CD4-positive, CD25-positive, alpha-beta regulatory T cell (primary cell): ENCODE measurements around the gene CDK16. TPM values are rescaled to one million over a fixed set of nuclear protein-coding genes. Genes with fewer than 3 reads are reported as not detected.

Experiments used
- ATAC-seq, 2 donors: fragments of 150-1000 bp; cut with Tn5 transposase; one replicate each; pipeline ENCODE4 v1.10.0; 2021; ENCODE audit warnings: low read depth in 2 of 2, moderate number of reproducible peaks in 2 of 2, moderate library complexity in 1 of 2
- DNase-seq, 3 donors: peaks; one replicate each; pipeline versions ENCODE4 v3.0.0 to v3.0.0-alpha.2; 2012 to 2022; ENCODE audit warnings: mixed read lengths in 1 of 3
- H3K27ac ChIP-seq: one replicate; pipeline ENCODE4 v1.7.0; 2013; ENCODE audit warnings: mild to moderate bottlenecking, low read length; ENCODE audit not compliant: insufficient read depth, poor library complexity, severe bottlenecking
- H3K27me3 ChIP-seq: one replicate; pipeline ENCODE4 v1.7.0; 2013; ENCODE audit warnings: low read length; ENCODE audit not compliant: control insufficient read depth, insufficient read depth
- H3K36me3 ChIP-seq: one replicate; pipeline ENCODE4 v1.7.0; 2013; ENCODE audit warnings: mild to moderate bottlenecking, low read length, moderate library complexity; ENCODE audit not compliant: control insufficient read depth, insufficient read depth
- H3K4me1 ChIP-seq: 2 replicates; pipeline ENCODE4 v1.7.0; 2013; ENCODE audit warnings: mild to moderate bottlenecking, low read length; ENCODE audit not compliant: insufficient read depth, control insufficient read depth, poor library complexity, severe bottlenecking
- H3K4me3 ChIP-seq: one replicate; pipeline ENCODE4 v1.7.0; 2013; ENCODE audit warnings: low read depth, mild to moderate bottlenecking, low read length, moderate library complexity
- H3K9me3 ChIP-seq, 2 experiments: 1 replicate in 1 of 2; 2 replicates in 1 of 2; pipeline ENCODE4 v1.7.0; 2013; ENCODE audit warnings: low read length in 2 of 2, mild to moderate bottlenecking in 1 of 2, moderate library complexity in 1 of 2; ENCODE audit not compliant: control insufficient read depth in 2 of 2
- H3K27ac Mint-ChIP-seq, 3 donors: one replicate each; pipeline ENCODE4 v1.8.0; 2020 to 2022; ENCODE audit warnings: mild to moderate bottlenecking in 3 of 3, mixed read lengths in 3 of 3, moderate library complexity in 2 of 3
- H3K27me3 Mint-ChIP-seq: one replicate; pipeline ENCODE4 v1.8.0; 2022; ENCODE audit warnings: mild to moderate bottlenecking, mixed read lengths
- H3K36me3 Mint-ChIP-seq: one replicate; pipeline ENCODE4 v1.8.0; 2020; ENCODE audit warnings: mixed read lengths
- H3K4me1 Mint-ChIP-seq, 4 donors: one replicate each; pipeline ENCODE4 v1.8.0; 2020 to 2022; ENCODE audit warnings: mixed read lengths in 4 of 4, mild to moderate bottlenecking in 1 of 4
- H3K4me3 Mint-ChIP-seq, 4 donors: one replicate each; pipeline ENCODE4 v1.8.0; 2020 to 2022; ENCODE audit warnings: mild to moderate bottlenecking in 4 of 4, mixed read lengths in 4 of 4, moderate library complexity in 3 of 4
- H3K9me3 Mint-ChIP-seq, 7 donors: one replicate each; pipeline ENCODE4 v1.8.0; 2020 to 2022; ENCODE audit warnings: mixed read lengths in 7 of 7, mild to moderate bottlenecking in 3 of 7, moderate library complexity in 2 of 7
- polyA plus RNA-seq, 4 donors: library from polyadenylated mRNA; unstranded; fragments of 300-500 nt; fragmentation: Illumina TruSeq; gene quantifications; one replicate each; pipeline ENCODE4 v1.2.3, GENCODE V29; 2021
- total RNA-seq: library from RNA; stranded (reverse); gene quantifications from one replicate; pipeline ENCODE4 v1.2.3, GENCODE V29; 2022

Gene CDK16
- total and polyA plus RNA-seq, 5 donors from 2014 or later: 3.9 to 186 (median 8.7) TPM

DNA sequence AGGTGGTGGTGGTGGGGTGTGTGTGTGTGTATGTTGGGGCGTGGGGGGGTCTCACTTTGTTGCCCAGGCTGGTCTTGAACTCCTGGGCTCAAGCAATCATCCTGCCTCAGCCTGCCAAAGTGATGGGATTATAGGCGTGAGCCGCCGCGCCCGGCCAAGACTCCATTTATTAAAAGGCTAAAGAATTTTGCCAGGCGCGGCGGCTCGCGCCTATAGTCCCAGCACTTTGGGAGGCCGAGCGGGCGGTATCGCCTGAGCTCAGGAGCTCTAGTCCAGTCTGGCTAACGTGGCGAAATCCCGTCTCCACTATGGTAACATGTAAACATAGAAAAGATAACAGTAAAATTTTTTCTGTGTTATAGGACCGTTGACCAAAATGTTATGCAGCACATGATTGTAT lies 28.6 kb upstream of the CDK16 start:
- H3K9me3 Mint-ChIP-seq: no peaks in the 10 kb centered on the region
- H3K27ac Mint-ChIP-seq: no peak overlapping the region
- no peaks in the 10 kb centered on the region for H3K27me3 Mint-ChIP-seq
- Histone ChIP-seq H3K27ac (no peak overlapping the region), H3K4me1 (peaks cover 29% of the 10 kb centered on the region), H3K36me3 (peaks cover 15% of the 10 kb centered on the region), H3K9me3 (no peaks in the 10 kb centered on the region), H3K4me3 (no peak overlapping the region), H3K27me3 (no peaks in the 10 kb centered on the region)
- peaks cover 4% of the 10 kb centered on the region for H3K36me3 Mint-ChIP-seq
- ATAC-seq (no peak), DNase-seq (no peak)
- no peak overlapping the region for H3K4me3 Mint-ChIP-seq
- H3K4me1 Mint-ChIP-seq: peaks cover 3 to 42% (median 22%) of the 10 kb centered on the region in 4 donors

DNA sequence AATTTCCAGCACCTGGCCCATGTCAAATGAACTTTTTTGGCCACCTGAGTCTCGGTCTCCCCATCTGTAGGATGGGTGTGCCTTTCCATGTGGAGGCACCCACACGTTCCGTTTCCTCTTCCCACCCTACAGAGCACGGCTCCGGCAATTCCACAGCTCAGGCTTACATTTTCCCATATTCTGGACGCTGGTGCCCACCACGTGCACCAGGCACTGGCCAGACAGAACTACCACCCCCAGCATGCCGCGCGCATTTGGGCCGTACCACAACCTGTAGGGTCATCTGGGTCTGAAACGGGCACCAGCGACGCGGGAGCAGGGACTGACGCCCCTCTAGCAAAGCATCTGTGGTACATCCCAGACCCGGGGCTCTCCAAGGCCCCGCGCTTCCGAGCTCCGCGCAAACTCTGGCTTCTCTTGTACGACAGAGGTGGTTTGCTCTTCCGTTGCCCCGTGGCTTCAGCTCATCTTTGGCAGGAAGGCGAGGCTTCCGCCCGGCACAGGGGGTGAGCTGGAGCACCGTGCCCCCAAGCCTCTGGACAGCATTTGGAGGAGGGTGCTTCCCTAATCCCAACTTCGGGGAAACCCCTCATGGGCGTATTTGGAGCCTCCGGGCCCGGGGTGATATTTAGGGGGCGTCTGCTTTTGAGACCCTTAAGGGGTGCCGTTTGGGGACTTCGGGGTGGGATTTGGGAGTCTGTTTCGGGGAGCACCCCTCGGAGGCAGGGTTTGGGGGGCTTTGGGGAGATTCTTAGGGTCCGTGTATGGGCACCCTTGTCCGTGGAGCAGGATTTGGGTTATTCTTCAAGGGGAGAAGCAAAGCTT lies 27.8 kb upstream of the CDK16 start:
- ATAC-seq: peak; percentile 78 to 80

GRCh38 chrX:47191331-47191730 lies 27.1 kb upstream of the CDK16 start:
- ATAC-seq: peak in 1 of 2 donors; percentile 7
- peaks cover 8% of the 10 kb centered on the region for H3K36me3 Mint-ChIP-seq
- peak overlapping the region; percentile 90 to 96 (median 90) for H3K27ac Mint-ChIP-seq
- Histone ChIP-seq H3K27ac (peak overlapping the region; percentile 78), H3K36me3 (peaks cover 4% of the 10 kb centered on the region), H3K4me1 (peaks cover 42% of the 10 kb centered on the region), H3K9me3 (no peaks in the 10 kb centered on the region), H3K4me3 (peak overlapping the region; percentile 68), H3K27me3 (no peaks in the 10 kb centered on the region)
- peaks cover 8 to 56% (median 28%) of the 10 kb centered on the region in 4 donors for H3K4me1 Mint-ChIP-seq
- no peaks in the 10 kb centered on the region for H3K27me3 Mint-ChIP-seq
- peak; percentile 22 to 76 (median 54) for DNase-seq
- peaks cover 0 to 1% (median 0%) of the 10 kb centered on the region in 7 donors for H3K9me3 Mint-ChIP-seq
- peak overlapping the region; percentile 89 to 95 (median 92) for H3K4me3 Mint-ChIP-seq

More for the DNA sequence above, 27.8 kb upstream of the CDK16 start:
- peak; percentile 66 to 93 (median 82) for DNase-seq
- Mint-ChIP-seq H3K27ac (peak overlapping the region; percentile 90 to 96 (median 90)), H3K36me3 (peaks cover 4% of the 10 kb centered on the region), H3K4me1 (peaks cover 3 to 49% (median 26%) of the 10 kb centered on the region in 4 donors), H3K27me3 (no peaks in the 10 kb centered on the region), H3K9me3 (no peaks in the 10 kb centered on the region), H3K4me3 (peak overlapping the region; percentile 89 to 95 (median 92))
- Histone ChIP-seq H3K9me3 (no peaks in the 10 kb centered on the region), H3K4me3 (peak overlapping the region; percentile 68), H3K27ac (peak overlapping the region; percentile 78), H3K27me3 (no peaks in the 10 kb centered on the region), H3K36me3 (peaks cover 11% of the 10 kb centered on the region), H3K4me1 (peaks cover 36% of the 10 kb centered on the region)

DNA sequence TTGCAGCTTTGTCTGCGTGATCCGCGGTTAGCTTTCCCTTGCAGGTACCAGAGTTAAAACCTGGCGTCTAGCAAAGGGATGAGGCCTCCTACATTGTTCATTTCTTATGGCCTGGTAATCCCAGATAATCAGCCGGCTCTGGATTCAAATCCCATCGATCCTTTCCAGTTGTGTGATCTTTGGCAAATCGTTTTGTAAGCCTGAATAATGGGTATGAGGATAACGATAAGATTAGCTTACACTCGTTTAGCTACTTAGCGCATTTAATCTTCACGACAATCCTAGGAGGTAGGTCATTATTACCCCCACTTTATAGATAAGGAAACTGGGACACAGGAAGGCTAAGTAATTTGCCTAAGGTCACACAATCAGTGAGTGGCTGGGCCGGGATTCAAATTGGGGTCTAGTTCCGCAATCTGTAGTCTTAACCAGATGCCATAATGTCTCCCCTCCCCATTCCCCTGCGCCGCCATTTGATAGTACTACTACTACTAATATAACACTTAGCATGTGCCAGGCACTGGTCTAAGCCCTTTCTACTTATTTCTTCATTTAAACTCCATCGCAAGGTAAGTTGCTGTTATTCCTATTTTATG lies 26.6 kb upstream of the CDK16 start:
- ATAC-seq: no peak
- Histone ChIP-seq H3K27me3 (no peaks in the 10 kb centered on the region), H3K27ac (peak overlapping the region; percentile 78), H3K36me3 (peaks cover 2% of the 10 kb centered on the region), H3K4me3 (peak overlapping the region; percentile 68), H3K4me1 (peaks cover 48% of the 10 kb centered on the region), H3K9me3 (no peaks in the 10 kb centered on the region)
- Mint-ChIP-seq H3K4me3 (peak overlapping the region; percentile 89 to 95 (median 92)), H3K36me3 (peaks cover 13% of the 10 kb centered on the region), H3K27ac (peak overlapping the region in 2 of 3 donors; percentile 90 to 96), H3K4me1 (peaks cover 8 to 62% (median 33%) of the 10 kb centered on the region in 4 donors), H3K27me3 (no peaks in the 10 kb centered on the region), H3K9me3 (peaks cover 0 to 1% (median 0%) of the 10 kb centered on the region in 7 donors)
- no peak for DNase-seq

GRCh38 chrX:47193475-47194193 lies 24.8 kb upstream of the CDK16 start, which contains the start of gene UBA1:
TSS of gene UBA1 (plus strand) at chrX:47193829. CDS start at chrX:47198803, 4,974 bp downstream.
- peaks cover 8% of the 10 kb centered on the region for H3K36me3 ChIP-seq
- Mint-ChIP-seq H3K36me3 (peaks cover 23% of the 10 kb centered on the region), H3K4me1 (peaks cover 8 to 79% (median 32%) of the 10 kb centered on the region in 4 donors), H3K27ac (peak within 1 kb of the TSS; percentile 96 to 100 (median 99)), H3K4me3 (peak within 1 kb of the TSS; percentile 89 to 100 (median 100)), H3K27me3 (no peaks in the 10 kb centered on the region), H3K9me3 (peaks cover 0 to 1% (median 0%) of the 10 kb centered on the region in 7 donors)
- no peaks in the 10 kb centered on the region for H3K9me3 ChIP-seq
- H3K4me3 ChIP-seq: peak within 1 kb of the TSS; percentile 92
- H3K4me1 ChIP-seq: peaks cover 60% of the 10 kb centered on the region
- peak within 1 kb of the TSS; percentile 89 for H3K27ac ChIP-seq
- H3K27me3 ChIP-seq: no peaks in the 10 kb centered on the region
- peak; percentile 87 to 98 (median 97) for DNase-seq
- peak; percentile 76 to 81 for ATAC-seq

GRCh38 chrX:47194194-47194787 lies 24.2 kb upstream of the CDK16 start:
- DNase-seq: peak in 1 of 3 donors; percentile 18

GRCh38 chrX:47196098-47196497 lies 22.4 kb upstream of the CDK16 start:
- Mint-ChIP-seq H3K36me3 (peaks cover 42% of the 10 kb centered on the region), H3K4me1 (peaks cover 4 to 82% (median 28%) of the 10 kb centered on the region in 4 donors), H3K27ac (peak overlapping the region; percentile 66 to 96 (median 89)), H3K4me3 (peak overlapping the region; percentile 89 to 100 (median 96)), H3K27me3 (no peaks in the 10 kb centered on the region), H3K9me3 (peaks cover 0 to 1% (median 0%) of the 10 kb centered on the region in 7 donors)
- no peaks in the 10 kb centered on the region for H3K9me3 ChIP-seq
- no peak for ATAC-seq
- H3K27me3 ChIP-seq: no peaks in the 10 kb centered on the region
- peaks cover 56% of the 10 kb centered on the region for H3K4me1 ChIP-seq
- peak overlapping the region; percentile 55 for H3K4me3 ChIP-seq
- H3K27ac ChIP-seq: peak overlapping the region; percentile 33
- peaks cover 30% of the 10 kb centered on the region for H3K36me3 ChIP-seq
- no peak for DNase-seq

More at GRCh38 chrX:47194194-47194787, 24.2 kb upstream of the CDK16 start:
- H3K36me3 Mint-ChIP-seq: peaks cover 29% of the 10 kb centered on the region
- peak overlapping the region; percentile 89 to 100 (median 100) for H3K4me3 Mint-ChIP-seq
- H3K27ac ChIP-seq: peak overlapping the region; percentile 89
- H3K4me1 ChIP-seq: peaks cover 60% of the 10 kb centered on the region
- H3K9me3 ChIP-seq: no peaks in the 10 kb centered on the region
- H3K36me3 ChIP-seq: peaks cover 15% of the 10 kb centered on the region
- peak overlapping the region; percentile 96 to 100 (median 99) for H3K27ac Mint-ChIP-seq
- peak overlapping the region; percentile 92 for H3K4me3 ChIP-seq
- no peaks in the 10 kb centered on the region for H3K27me3 ChIP-seq
- ATAC-seq: no peak
- H3K27me3 Mint-ChIP-seq: no peaks in the 10 kb centered on the region
- peaks cover 8 to 82% (median 32%) of the 10 kb centered on the region in 4 donors for H3K4me1 Mint-ChIP-seq
- peaks cover 0 to 1% (median 0%) of the 10 kb centered on the region in 7 donors for H3K9me3 Mint-ChIP-seq
